Right atrium auricular region (tissue), 2 donors: ENCODE data around the gene CERS6. TPM values are rescaled to one million over a fixed set of nuclear protein-coding genes. Genes with fewer than 3 reads are reported as not detected.

Experiments
- DNase-seq: peaks from one replicate; pipeline ENCODE4 v3.0.0-alpha.2; 2019; ENCODE audit warnings: low spot score
- H3K27ac ChIP-seq, 2 donors: fragments of 200-600 bp; sonication (generic); 1 replicate in 1 of 2; 2 replicates in 1 of 2; pipeline ENCODE4 v1.5.1; 2016 to 2019
- H3K27me3 ChIP-seq, 2 donors: fragments of 200-600 bp; sonication (generic); one replicate each; pipeline versions ENCODE4 v1.5.1 to v1.6.0; 2017 to 2019
- H3K36me3 ChIP-seq: fragments of 200-600 bp; sonication (generic); one replicate; pipeline ENCODE4 v1.5.1; 2016
- H3K4me1 ChIP-seq, 2 donors: fragments of 200-600 bp; sonication (generic); one replicate each; pipeline versions ENCODE4 v1.5.1 to v1.6.0; 2017 to 2019
- H3K4me3 ChIP-seq, 2 donors: fragments of 200-600 bp; sonication (generic); 1 replicate in 1 of 2; 2 replicates in 1 of 2; pipeline ENCODE4 v1.5.1; 2017 to 2019; ENCODE audit warnings: mild to moderate bottlenecking in 1 of 2, moderate library complexity in 1 of 2
- H3K9me3 ChIP-seq, 2 donors: fragments of 200-600 bp; sonication (generic); one replicate each; pipeline ENCODE4 v1.5.1; 2019
- total RNA-seq, 2 donors: library from RNA; depleted of rRNA; stranded (reverse); fragments of >200 nt; gene quantifications; one replicate each; pipeline ENCODE4 v1.1.0, GENCODE V29; 2016
- TF ChIP-seq, protein P1 (sequence below), 2 donors: fragments of 200-600 bp; sonication (generic); IDR thresholded peaks; one replicate each; pipeline ENCODE4 v1.5.1; 2019; ENCODE audit warnings: antibody characterized with exemption in 2 of 2

CERS6 gene
- total RNA-seq, 2 donors from 2014 or later = 59.4 to 74.5 TPM

DNA sequence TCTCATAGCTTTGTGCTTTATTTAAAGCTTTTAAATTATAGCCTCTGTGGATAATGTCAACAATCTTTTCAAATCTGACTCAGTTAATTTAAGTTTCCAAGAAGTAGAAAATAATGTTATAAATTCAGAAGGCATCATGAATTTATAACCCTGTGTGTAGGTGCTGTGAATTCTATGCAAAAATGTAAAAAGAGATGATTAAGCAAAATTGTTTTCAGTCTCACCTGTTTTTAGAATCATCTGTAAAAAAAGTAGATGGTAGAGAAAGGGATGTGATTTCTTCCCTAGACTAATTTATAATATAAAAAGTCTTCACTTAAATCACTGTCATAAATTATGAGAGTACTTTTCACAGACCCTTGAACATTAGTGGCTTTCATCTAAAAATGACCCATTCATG lies 260.8 kb downstream of the CERS6 start:
- Histone ChIP-seq H3K9me3 (no peaks in the 10 kb centered on the region), H3K4me3 (no peak overlapping the region), H3K4me1 (no peaks in the 10 kb centered on the region), H3K27ac (no peak overlapping the region), H3K36me3 (no peaks in the 10 kb centered on the region), H3K27me3 (no peaks in the 10 kb centered on the region)
- TF ChIP-seq, protein P1, sequence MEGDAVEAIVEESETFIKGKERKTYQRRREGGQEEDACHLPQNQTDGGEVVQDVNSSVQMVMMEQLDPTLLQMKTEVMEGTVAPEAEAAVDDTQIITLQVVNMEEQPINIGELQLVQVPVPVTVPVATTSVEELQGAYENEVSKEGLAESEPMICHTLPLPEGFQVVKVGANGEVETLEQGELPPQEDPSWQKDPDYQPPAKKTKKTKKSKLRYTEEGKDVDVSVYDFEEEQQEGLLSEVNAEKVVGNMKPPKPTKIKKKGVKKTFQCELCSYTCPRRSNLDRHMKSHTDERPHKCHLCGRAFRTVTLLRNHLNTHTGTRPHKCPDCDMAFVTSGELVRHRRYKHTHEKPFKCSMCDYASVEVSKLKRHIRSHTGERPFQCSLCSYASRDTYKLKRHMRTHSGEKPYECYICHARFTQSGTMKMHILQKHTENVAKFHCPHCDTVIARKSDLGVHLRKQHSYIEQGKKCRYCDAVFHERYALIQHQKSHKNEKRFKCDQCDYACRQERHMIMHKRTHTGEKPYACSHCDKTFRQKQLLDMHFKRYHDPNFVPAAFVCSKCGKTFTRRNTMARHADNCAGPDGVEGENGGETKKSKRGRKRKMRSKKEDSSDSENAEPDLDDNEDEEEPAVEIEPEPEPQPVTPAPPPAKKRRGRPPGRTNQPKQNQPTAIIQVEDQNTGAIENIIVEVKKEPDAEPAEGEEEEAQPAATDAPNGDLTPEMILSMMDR (IDR thresholded peaks at IDR 0.05) = no peak
- no peak for DNase-seq

DNA sequence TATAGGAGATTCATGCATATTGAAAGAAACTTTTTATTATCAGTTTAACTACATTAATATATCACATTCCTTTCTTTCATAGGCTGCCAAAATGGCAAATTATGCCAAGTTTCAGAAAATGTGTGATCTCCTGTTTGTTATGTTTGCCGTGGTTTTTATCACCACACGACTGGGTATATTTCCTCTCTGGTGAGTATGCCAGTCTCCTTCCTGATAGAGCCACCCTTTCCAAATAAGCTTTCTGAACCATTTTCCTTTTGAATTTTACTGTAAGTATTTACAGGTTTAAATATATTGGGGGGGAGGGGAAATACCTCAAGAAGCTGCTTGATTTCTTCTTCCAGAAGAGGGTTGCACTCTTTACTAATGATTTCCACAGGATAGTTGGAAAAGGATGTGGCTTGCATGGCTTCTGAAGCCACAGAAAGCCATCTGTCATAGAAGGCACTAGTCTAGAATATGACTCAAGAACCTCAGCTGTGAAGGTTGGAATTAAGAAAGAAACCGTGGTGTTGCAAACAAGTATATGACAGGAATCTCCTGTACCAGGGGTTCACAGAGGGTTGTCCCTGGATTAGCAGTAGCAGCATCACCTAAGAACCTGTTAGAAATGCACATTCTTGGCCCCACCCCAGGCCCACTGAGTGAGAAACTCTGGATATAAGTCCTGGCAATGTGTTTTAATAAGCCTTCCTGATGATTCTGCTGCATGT lies 261.9 kb downstream of the CERS6 start:
- TF ChIP-seq, protein P1 (IDR thresholded peaks at IDR 0.05) = no peak
- Histone ChIP-seq H3K27ac (no peak overlapping the region), H3K4me3 (no peak overlapping the region), H3K9me3 (no peaks in the 10 kb centered on the region), H3K4me1 (peaks cover 0 to 8% of the 10 kb centered on the region in 2 donors), H3K27me3 (no peaks in the 10 kb centered on the region), H3K36me3 (no peaks in the 10 kb centered on the region)
- no peak for DNase-seq

DNA sequence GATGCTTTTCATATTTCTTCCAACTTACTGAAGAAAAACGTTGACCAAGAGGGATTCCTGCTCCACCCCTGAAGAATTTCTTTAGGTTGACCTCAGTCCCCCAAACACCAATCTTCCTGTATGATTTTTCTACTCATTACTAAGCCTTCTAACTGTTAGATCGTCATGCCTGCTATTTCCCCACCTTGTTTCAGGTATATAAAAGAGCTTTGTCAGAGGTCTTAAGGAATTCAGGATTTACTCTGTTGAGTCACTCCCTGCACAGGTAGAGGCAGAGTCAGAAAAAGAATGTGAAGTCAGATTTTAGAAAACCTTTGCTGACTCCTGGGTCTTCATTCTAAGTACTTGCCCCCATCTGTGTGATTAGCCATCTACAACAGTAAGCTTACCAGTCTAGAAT lies 262.6 kb downstream of the CERS6 start:
- Histone ChIP-seq H3K27me3 (no peaks in the 10 kb centered on the region), H3K4me3 (no peak overlapping the region), H3K9me3 (no peaks in the 10 kb centered on the region), H3K4me1 (peaks cover 0 to 12% of the 10 kb centered on the region in 2 donors), H3K36me3 (no peaks in the 10 kb centered on the region), H3K27ac (no peak overlapping the region)
- DNase-seq = no peak
- TF ChIP-seq, protein P1 (IDR thresholded peaks at IDR 0.05) = no peak

DNA sequence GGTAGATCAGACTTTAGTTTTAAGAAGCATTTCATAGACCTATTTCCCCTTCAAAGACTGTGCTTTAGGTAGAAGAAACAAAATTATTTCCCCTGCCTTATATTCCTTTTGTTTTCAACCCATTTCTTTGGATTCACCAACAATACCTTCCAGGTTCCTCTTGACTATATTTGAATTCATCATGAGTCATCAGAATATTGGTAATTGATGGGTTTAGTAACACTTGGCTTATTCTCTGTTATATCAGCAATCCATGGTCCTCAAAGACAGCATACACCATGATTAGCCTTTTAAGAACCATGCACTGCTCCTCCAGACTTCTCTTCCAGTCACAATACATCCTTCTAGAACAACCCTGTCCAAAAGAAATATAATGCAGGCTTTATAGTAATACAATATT lies 263.4 kb downstream of the CERS6 start:
- Histone ChIP-seq H3K27ac (no peak overlapping the region), H3K36me3 (no peaks in the 10 kb centered on the region), H3K4me1 (peaks cover 0 to 12% of the 10 kb centered on the region in 2 donors), H3K4me3 (no peak overlapping the region), H3K9me3 (no peaks in the 10 kb centered on the region), H3K27me3 (no peaks in the 10 kb centered on the region)
- TF ChIP-seq, protein P1 (IDR thresholded peaks at IDR 0.05) = no peak
- no peak for DNase-seq

DNA sequence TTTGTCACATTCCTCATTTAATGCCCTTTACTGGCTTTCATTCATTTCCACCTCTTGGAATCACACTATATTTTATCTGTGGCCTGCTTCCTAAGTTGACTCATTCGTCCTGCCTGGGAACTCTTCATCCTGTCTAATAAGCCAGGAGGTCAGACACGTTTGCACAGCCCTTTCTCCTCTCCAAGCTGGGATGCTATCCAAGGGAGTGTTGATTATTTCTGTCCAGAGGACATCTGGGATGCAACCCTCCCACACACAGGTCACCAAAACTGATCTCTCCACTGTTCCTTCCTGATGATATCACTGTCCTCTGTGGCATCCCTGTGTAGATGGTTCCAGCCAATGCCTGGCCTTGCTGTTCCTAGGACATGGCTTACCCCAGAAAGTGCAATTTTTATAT lies 266.5 kb downstream of the CERS6 start:
- Histone ChIP-seq H3K9me3 (no peaks in the 10 kb centered on the region), H3K36me3 (no peaks in the 10 kb centered on the region), H3K4me3 (no peak overlapping the region), H3K27ac (peak overlapping the region; percentile 60 to 79), H3K4me1 (peaks cover 0 to 12% of the 10 kb centered on the region in 2 donors), H3K27me3 (no peaks in the 10 kb centered on the region)
- DNase-seq = no peak
- TF ChIP-seq, protein P1 (IDR thresholded peaks at IDR 0.05) = no peak
